Daoy (cell line): ENCODE results near the gene EIF4A2. TPM values are rescaled to one million over a fixed set of nuclear protein-coding genes. Genes with fewer than 3 reads are reported as not detected.
"Not testable (repeated sequence)": the region's sequence is repeated elsewhere in the genome, so short reads cannot be mapped to it uniquely, and the experiment has no call there.

Experiments
- DNase-seq: peaks from one replicate; pipeline ENCODE4 v3.0.0-alpha.2; 2015; ENCODE audit warnings: low read depth
- total RNA-seq: library from RNA; depleted of rRNA; stranded (reverse); fragments of >200 nt; shearing (Covaris generic); gene quantifications from 2 replicates; pipeline ENCODE4 v1.2.3, GENCODE V29; 2014; rRNA removed

The EIF4A2 gene
- total RNA-seq, 1 experiment from 2014 or later, result 697 TPM

DNA sequence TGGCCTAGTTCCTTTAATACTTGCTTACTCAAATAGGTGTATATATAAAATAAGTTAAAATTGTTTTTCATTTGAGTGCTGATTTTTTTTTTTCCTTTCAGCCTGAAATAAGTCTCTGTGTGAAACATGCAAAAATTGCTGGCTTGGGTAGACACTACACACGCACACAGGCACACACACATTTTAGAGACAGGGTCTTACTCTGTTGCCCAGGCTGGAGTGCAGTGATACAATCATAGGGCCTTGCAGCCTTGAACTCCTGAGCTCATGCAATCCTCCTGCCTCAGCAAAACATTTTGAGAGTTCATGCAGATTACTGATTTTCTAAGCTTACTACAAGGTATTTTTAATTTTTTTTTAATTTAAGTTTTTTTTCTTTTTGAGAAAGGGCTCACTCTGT lies 35.6 kb downstream of the EIF4A2 start:
- DNase-seq, result no peak

DNA sequence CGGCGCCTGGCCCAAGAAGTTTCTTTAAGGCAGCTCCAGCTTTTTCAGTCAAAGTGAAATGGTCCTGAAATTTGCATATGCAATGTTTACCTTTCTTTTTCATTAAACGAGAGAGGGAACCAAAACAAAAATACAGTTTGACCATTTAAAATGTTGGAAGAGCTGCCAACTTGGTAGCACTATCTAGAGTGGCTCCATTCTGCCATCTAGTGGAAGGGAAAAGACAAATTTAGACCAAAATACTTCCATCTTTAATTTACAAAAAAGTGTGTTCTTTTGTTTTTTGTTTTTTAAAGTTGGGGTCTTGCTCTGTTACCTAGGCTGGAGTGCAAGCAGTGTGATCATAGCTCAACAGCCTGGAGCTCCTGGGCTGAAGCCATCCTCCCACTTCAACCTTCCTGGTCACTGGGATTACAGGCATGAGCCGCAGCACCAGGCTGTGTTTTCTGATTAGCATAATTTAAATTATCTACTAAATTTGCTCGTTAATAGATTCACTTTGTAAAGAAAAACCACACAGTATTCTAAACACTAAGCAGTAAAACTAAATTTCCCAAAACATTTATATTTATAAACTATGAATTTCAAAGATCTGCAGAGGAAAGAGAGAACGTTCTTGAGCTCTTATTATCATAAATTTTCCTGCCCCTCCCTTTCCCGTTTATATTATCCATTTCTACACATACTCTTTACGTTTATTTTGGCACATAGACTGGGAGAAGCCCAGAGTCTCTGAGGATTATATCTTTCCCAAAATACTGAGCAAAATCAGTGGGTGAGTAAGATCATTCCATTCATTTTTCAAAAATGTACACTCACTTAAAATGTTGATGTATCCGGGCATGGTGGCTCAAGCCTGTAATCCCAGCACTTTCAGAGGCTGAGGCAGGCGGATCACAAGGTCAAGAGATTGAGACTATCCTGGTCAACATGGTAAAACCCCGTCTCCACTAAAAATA lies 38.3 kb downstream of the EIF4A2 start:
- peak; percentile 55 for DNase-seq

DNA sequence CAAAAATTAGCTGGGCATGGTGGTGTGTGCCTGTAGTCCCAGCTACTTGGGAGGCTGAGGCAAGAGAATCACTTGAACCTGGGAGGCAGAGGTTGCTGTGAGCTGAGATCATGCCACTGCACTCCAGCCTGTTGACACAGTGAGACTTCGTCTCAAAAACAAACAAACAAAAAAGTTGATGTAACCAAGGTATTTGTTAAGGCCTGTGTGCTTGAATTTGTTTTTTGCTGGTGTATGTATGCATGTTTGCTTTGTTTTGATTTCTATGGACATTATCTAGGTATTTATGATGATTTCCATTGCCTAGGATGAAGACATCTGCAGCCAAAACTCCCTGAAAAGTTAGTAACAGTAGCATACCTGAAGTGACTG lies 39.0 kb downstream of the EIF4A2 start:
- DNase-seq, result not testable (repeated sequence)

DNA sequence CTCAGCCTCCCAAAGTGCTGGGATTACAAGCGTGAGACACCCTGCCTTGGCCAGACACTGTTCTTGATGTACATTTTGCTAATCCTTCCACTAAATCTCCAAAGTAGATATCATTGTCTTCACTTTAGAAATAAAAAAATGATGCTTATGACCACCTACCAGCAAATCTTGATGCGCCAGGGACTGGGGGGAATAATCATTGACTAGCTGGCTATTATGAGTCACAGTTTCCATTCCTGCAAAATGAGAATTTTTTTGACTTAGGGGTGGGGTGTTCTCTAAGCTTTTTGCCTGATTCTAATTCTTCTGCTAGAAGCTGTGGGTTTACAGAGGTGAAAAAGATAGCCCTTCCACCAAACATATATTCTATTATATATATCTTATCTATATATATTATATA lies 40.0 kb downstream of the EIF4A2 start:
- no peak for DNase-seq

DNA sequence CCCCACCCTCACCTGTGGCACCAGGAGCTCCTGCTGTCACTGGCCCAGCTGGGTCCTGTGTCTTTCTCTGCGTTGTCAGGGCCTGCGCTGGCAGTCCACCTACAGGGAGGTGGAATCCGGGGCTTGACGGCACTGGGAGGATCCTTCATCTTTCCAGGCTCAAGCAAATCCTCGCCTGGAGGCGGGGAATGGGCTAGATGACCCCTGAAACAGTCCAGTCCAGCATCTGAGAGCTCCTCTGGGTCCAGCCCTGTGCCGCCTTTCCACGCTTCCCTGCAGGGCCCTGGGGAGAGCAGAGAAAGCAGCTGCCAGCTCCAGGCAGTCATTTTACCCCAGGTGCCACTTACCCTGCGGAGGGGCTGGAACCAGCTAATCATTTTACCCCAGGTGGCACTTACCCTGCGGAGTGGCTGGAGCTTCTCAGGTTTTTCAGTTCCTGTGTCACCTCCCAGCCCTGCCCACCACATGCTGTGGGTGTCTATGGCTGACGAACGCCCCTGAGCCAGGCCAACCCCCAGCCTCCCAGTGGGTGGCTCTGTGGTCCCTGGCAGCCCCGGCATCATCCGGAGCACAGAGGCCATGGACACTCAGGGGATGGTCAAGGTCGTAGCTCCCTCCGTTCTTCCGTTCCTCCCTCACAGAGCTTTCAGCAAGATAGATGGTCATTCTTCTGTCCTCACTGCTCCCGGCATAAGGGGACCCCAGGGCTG lies 41.2 kb downstream of the EIF4A2 start:
- DNase-seq, result no peak

DNA sequence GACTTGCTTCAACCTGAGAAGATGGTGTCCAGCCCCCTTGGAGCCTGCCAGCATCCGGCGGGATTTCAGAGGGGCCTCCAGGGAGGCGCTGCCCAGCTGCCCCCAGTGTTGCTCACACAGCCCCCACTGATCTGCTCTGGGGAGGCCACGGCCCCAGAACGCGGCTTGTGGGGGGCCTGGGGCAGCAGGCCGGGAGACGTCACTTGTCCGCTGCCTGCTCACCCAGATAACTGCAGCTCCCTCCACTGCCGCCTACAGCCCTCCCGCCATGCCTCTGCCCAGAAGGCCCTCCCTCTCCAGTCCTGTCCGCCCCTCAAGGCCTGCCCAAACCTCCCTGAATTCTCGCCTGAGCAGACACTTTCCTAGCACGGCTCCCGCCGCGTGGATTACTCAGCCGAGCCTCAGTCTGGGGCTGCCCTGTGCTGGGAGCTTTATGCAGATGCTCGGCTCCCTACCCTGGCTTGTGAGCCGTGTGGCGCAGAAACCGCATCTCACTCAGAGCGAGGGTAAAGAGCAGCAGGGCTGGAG lies 42.0 kb downstream of the EIF4A2 start:
- DNase-seq, result peak; percentile 30

DNA sequence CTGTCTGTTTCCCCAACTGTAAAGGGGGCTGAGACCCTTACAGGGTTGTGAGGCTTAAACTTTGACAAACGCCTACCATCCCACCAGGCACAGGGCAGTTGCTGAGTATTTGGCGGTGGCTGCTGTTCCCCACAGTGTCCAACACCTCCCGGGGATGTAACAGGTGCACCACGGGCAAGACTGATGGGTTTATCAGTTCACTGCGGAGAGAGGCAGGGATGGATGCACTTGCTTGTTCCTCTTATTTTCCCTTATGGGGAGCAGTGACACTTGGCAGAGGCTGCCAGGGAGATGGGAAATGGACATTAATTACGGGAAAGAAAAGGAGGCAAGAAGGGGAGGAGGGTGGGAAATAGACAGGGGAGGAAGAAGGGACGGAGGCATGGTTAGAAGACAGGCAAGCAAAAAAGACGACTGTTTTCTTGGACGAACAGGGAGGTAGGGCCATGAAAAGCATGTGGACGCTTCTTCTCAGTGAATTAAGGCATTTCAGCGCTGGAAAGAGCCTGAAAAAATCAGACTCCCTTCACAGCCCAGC lies 42.6 kb downstream of the EIF4A2 start:
- DNase-seq, result no peak

DNA sequence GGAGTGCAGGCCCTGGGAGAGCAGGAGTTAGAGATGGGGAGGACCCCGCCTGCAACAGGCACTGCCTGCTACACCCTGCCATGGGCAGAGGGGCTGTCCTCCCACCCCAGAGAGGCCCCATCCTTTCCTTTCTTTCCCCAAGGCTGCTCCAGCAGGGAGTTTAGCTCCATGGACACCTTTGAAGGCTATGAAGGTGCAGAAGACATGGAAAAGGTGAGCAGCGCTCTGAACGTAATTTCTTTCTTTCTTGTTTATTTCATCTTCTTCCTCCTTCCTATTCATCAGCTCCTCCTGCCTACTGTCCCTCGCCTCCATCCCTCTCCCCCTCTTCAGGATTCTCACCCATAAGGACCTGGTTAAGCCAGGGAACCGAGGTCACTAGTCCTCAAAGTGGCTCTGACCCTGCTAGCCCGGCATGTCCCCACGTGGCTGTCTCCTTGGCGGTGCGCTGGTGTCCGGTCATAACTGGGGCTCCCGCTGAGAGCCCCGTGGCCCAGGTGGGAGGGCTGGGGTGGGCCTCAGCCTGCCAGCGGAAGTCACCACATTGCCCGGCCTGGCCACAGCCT lies 43.1 kb downstream of the EIF4A2 start:
- no peak for DNase-seq

DNA sequence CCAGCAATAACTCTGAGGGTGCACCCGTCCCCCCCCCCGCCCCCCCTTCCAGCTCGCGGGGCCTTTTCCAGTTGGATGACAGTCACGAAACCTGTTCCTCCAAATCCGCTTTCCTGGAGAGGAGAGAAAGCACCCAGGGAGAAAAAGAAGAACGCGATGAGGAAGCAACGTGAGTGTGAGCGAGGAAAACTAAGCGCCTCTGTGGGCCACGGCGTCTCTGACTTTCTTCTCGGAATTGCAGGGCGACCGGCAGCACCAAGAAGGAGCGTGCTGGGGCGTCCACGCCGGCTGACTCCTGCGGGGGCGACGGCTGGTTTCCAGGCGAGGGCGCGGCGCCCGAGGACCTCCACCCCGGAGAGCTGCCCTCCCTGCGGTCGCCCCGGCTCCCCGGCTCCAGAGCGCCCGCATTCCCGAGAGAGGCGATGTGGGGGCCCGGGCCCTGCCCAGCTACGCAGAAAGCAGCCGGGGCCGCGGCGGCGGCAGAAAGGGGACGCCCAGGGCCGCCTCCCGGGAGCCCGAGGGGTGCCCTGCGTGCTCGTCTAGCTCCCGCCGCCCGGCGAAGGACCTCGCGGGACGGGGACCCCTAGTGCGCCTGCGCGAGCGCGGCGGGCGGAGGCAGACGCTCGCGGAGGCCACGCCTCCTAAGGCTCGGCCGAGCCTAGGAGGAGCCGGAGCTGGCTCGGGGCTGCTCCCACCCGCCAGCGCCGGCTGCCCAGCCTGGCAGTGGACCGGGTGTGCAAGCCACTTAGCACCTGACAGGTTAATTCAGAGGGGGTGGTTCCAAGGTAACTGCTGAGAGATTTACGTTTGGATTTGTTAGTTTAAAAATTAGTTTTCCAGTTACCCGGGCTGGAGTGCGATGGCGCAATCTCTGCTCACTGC lies 43.8 kb downstream of the EIF4A2 start:
- peak; percentile 94 for DNase-seq

DNA sequence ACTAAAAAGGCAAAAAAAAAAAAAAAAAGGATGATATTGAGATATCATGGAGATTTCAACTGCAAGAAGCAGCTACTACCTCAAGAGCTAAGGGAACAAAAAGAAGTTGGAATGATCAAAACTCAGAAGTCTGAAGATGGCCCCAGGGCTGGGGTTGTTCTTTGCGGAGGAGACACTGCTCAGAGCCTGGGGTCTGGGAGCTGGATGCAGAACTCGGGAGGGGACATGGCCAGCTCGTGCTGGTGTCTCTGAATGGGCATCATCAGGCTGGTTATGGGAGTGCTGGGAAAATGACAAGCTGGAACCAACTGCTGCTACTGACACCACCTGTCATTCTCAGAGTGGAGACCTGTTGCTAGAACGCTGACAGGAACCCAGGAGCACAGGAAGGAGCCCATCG lies 45.0 kb downstream of the EIF4A2 start:
- DNase-seq, result no peak

DNA sequence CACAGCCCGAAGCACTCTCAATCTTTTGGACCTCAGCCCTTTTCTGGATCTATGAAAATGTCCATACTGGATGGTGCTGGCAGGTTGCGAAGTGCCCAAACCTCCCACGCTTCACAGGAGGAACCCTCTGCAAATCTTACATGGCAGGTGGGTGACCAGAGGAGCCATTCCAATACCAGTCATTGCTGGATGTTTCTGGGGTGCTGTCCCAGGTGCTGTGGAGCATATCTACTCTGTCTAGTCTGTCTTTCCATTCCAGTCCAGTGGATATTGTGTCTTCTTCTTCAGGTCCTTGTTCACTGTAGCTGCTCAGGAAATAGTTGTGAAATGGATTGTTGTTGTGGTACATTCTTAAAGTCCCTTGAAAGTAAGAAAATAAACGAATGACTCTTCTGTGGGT lies 48.4 kb downstream of the EIF4A2 start:
- no peak for DNase-seq

DNA sequence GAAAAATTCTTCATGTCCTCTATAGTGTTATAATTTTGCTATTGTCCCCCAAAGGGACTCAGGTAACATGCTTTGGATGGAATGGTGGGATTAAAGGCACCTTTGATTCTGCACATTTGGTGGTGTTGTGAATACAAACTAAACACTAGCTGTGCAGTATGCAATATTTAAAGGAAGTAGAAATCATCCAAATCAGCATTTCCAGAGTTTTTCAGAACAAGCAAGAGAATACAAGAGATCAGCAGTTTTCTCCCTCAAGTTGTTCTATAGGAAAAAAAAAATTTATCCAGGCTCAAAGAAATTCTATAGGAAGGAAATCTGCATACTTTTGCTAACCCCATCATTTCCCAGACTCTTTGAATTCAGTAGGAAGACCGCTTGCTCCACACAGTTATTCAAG lies 48.9 kb downstream of the EIF4A2 start:
- no peak for DNase-seq

Other genes with a start within 250 kb of the EIF4A2 start
- 0.51 and 2.6 TPM in 2 replicates for gene CRYGS, start 239.2 kb upstream of the EIF4A2 start, total RNA-seq
- 15.9 and 17.7 TPM in 2 replicates for gene TBCCD1, start 216.2 kb upstream of the EIF4A2 start, total RNA-seq
- 137 and 142 TPM in 2 replicates for gene DNAJB11, start 212.9 kb upstream of the EIF4A2 start, total RNA-seq
- not detected in 2 replicates for gene AHSG, start 170.5 kb upstream of the EIF4A2 start, total RNA-seq
- gene FETUB, start 143.2 kb upstream of the EIF4A2 start, total RNA-seq, result not detected in 2 replicates
- gene HRG, start 117.6 kb upstream of the EIF4A2 start, total RNA-seq, result not detected in 2 replicates
- not detected in 2 replicates for gene KNG1, start 66.2 kb upstream of the EIF4A2 start, total RNA-seq
- gene RFC4, start 22.9 kb downstream of the EIF4A2 start, total RNA-seq, result 167 and 198 TPM in 2 replicates
- gene ADIPOQ, start 59.1 kb downstream of the EIF4A2 start, total RNA-seq, result not detected in 2 replicates
- 5.9 and 6.0 TPM in 2 replicates for gene ST6GAL1, start 146.9 kb downstream of the EIF4A2 start, total RNA-seq